Activated CD8-positive, alpha-beta T cell treated with anti-CD3 and anti-CD28 coated beads for 36 hours (primary cell): ENCODE data around the gene MYCBPAP. TPM values are rescaled to one million over a fixed set of nuclear protein-coding genes. Genes with fewer than 3 reads are reported as not detected.

Source experiments
- ATAC-seq: fragments of 200-7000 bp; cut with Tn5 transposase; one replicate; pipeline ENCODE4 v1.10.0; 2021; ENCODE audit warnings: mild to moderate bottlenecking, moderate library complexity
- CTCF ChIA-PET: fragments of 350-600 bp; sonication (Branson Sonifier 250); formaldehyde crosslinking; loops from one replicate; lab custom pipeline; 2021; ENCODE audit warnings: antibody characterized with exemption; lab: Charles Lee
- POLR2A ChIA-PET: fragments of 350-600 bp; sonication (Branson Sonifier 250); formaldehyde crosslinking; loops from one replicate; lab custom pipeline; 2021; ENCODE audit warnings: antibody characterized with exemption; lab: Charles Lee
- DNase-seq: peaks from one replicate; pipeline ENCODE4 v3.0.0-alpha.2; 2020
- H3K27ac Mint-ChIP-seq: one replicate; pipeline ENCODE4 v1.8.0; 2021; ENCODE audit warnings: mild to moderate bottlenecking, mixed read lengths
- H3K27me3 Mint-ChIP-seq: one replicate; pipeline ENCODE4 v1.8.0; 2021; ENCODE audit warnings: mixed read lengths
- H3K36me3 Mint-ChIP-seq: one replicate; pipeline ENCODE4 v1.8.0; 2021; ENCODE audit warnings: low read depth, mixed read lengths
- H3K4me1 Mint-ChIP-seq: one replicate; pipeline ENCODE4 v1.8.0; 2021; ENCODE audit warnings: low read depth, mixed read lengths
- H3K4me3 Mint-ChIP-seq: one replicate; pipeline ENCODE4 v1.8.0; 2021; ENCODE audit warnings: mild to moderate bottlenecking, moderate library complexity, mixed read lengths
- H3K9me3 Mint-ChIP-seq: one replicate; pipeline ENCODE4 v1.8.0; 2021; ENCODE audit warnings: mixed read lengths
- intact Hi-C: fragments of 100-400 bp; cut with micrococcal nuclease; formaldehyde crosslinking; loops from one replicate; pipeline ENCODE4 v1.10.0; 2022
- total RNA-seq, 2 experiments: library from RNA; stranded (reverse); gene quantifications; one replicate each; pipeline ENCODE4 v1.2.3, GENCODE V29; 2021
- TF ChIP-seq, protein P1 (sequence below): fragments of 200-600 bp; IDR thresholded peaks from one replicate; pipeline ENCODE4 v1.8.0; 2022; ENCODE audit warnings: antibody characterized with exemption, mild to moderate bottlenecking

MYCBPAP gene
- total RNA-seq, 2 experiments from 2014 or later, result 6.7 to 6.9 TPM

DNA sequence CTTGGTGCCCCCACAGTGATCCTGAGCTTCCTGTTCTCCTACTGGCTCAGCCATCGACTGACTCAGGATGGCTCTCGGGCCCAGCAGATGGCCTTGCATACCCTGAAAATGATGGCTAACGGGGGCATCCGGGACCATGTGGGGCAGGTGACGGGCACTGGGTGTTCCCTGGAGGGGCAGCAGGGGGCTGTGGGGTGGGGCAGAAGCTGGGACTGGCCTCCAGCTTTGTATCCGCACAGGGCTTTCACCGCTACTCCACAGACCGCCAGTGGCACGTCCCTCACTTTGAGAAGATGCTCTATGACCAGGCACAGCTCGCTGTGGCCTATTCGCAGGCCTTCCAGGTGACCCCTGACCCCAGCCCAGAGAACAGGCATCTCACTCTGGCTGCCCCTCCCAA, 41.7 kb downstream of the MYCBPAP start:
- H3K4me1 Mint-ChIP-seq, result peaks cover 4% of the 10 kb centered on the region
- ATAC-seq, result no peak
- H3K36me3 Mint-ChIP-seq, result no peaks in the 10 kb centered on the region
- CTCF ChIA-PET, result interaction anchor here (0.6 to 3.5 kb wide), 6 partner anchors 8 to 414 kb away, joined by 3 to 28 read pairs (median 4); no protein-coding TSS in a partner anchor
- TF ChIP-seq, protein P1, sequence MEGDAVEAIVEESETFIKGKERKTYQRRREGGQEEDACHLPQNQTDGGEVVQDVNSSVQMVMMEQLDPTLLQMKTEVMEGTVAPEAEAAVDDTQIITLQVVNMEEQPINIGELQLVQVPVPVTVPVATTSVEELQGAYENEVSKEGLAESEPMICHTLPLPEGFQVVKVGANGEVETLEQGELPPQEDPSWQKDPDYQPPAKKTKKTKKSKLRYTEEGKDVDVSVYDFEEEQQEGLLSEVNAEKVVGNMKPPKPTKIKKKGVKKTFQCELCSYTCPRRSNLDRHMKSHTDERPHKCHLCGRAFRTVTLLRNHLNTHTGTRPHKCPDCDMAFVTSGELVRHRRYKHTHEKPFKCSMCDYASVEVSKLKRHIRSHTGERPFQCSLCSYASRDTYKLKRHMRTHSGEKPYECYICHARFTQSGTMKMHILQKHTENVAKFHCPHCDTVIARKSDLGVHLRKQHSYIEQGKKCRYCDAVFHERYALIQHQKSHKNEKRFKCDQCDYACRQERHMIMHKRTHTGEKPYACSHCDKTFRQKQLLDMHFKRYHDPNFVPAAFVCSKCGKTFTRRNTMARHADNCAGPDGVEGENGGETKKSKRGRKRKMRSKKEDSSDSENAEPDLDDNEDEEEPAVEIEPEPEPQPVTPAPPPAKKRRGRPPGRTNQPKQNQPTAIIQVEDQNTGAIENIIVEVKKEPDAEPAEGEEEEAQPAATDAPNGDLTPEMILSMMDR, result no peak
- no peak overlapping the region for H3K4me3 Mint-ChIP-seq
- POLR2A ChIA-PET, result interaction anchor here (1.1 to 2.8 kb wide), 3 partner anchors 13 to 70 kb away, joined by 3 to 11 read pairs (median 4); no protein-coding TSS in a partner anchor
- no peak for DNase-seq
- no peaks in the 10 kb centered on the region for H3K27me3 Mint-ChIP-seq
- intact Hi-C loops, result loop anchor here (10.0 kb wide), 2 partner anchors 145 to 295 kb away; no protein-coding TSS in a partner anchor
- no peak overlapping the region for H3K27ac Mint-ChIP-seq
- H3K9me3 Mint-ChIP-seq, result no peaks in the 10 kb centered on the region

DNA sequence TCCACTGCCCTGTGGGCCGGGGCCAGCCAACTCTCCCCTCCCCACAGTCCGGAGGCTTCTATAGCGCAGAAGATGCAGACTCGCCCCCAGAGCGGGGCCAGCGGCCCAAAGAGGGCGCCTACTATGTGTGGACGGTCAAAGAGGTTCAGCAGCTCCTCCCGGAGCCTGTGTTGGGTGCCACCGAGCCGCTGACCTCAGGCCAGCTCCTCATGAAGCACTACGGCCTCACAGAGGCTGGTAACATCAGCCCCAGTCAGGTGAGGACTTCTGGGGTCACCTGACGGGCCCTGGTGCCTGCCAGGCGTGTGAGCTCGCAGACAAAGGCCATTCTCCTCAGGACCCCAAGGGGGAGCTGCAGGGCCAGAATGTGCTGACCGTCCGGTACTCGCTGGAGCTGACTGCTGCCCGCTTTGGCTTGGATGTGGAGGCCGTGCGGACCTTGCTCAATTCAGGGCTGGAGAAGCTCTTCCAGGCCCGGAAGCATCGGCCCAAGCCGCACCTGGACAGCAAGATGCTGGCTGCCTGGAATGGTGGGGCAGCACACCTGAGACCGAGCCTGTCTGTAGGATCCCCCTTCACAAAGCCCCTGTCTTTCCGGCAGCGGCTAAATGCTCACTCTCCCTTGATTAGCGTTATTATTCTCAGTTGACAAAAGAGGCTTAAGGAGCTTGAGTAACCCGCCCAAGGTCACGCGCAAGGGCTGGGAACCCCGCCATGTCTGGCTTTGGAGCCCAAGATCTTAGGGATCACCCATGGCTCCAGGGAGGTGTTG, 42.6 kb downstream of the MYCBPAP start:
- Mint-ChIP-seq H3K9me3 (no peaks in the 10 kb centered on the region), H3K27ac (no peak overlapping the region), H3K36me3 (peaks cover 4% of the 10 kb centered on the region), H3K4me3 (no peak overlapping the region), H3K27me3 (no peaks in the 10 kb centered on the region), H3K4me1 (peaks cover 4% of the 10 kb centered on the region)
- ATAC-seq (no peak), DNase-seq (peak; percentile 33)
- intact Hi-C loops, result no loop called here
- ChIA-PET CTCF (interaction anchor here (0.6 to 3.5 kb wide), 9 partner anchors 9 to 413 kb away, joined by 3 to 28 read pairs (median 4); partner anchors contain the start of gene CACNA1G), POLR2A (interaction anchor here (1.1 to 2.8 kb wide), 2 partner anchors 12 to 20 kb away, joined by 3 to 11 read pairs; no protein-coding TSS in a partner anchor)
- TF ChIP-seq, protein P1, result peak; percentile 42

DNA sequence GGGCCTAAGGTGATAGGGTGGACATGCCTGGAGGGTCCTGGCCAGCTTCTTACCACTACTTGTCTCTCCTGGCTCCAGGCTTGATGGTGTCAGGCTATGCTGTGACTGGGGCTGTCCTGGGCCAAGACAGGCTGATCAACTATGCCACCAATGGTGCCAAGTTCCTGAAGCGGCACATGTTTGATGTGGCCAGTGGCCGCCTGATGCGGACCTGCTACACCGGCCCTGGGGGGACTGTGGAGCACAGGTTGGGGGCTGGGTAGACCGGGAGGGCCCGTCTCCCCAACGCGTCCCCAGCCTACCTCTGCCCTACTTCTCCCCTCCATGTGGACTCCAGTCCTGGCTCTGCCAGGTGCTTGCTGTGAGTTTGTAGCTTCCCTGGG, 43.2 kb downstream of the MYCBPAP start:
- ATAC-seq (no peak), DNase-seq (no peak)
- no peaks in the 10 kb centered on the region for H3K27me3 Mint-ChIP-seq
- no peaks in the 10 kb centered on the region for H3K9me3 Mint-ChIP-seq
- H3K36me3 Mint-ChIP-seq, result peaks cover 4% of the 10 kb centered on the region
- ChIA-PET POLR2A (interaction anchor here (1.1 to 2.8 kb wide), 2 partner anchors 12 to 20 kb away, joined by 3 to 11 read pairs; no protein-coding TSS in a partner anchor), CTCF (interaction anchor here (0.6 to 3.5 kb wide), 7 partner anchors 8 to 277 kb away, joined by 3 to 28 read pairs (median 4); partner anchors contain the start of gene CACNA1G)
- H3K27ac Mint-ChIP-seq, result no peak overlapping the region
- H3K4me1 Mint-ChIP-seq, result peaks cover 4% of the 10 kb centered on the region
- TF ChIP-seq, protein P1, result no peak
- no peak overlapping the region for H3K4me3 Mint-ChIP-seq
- intact Hi-C loops, result no loop called here

DNA sequence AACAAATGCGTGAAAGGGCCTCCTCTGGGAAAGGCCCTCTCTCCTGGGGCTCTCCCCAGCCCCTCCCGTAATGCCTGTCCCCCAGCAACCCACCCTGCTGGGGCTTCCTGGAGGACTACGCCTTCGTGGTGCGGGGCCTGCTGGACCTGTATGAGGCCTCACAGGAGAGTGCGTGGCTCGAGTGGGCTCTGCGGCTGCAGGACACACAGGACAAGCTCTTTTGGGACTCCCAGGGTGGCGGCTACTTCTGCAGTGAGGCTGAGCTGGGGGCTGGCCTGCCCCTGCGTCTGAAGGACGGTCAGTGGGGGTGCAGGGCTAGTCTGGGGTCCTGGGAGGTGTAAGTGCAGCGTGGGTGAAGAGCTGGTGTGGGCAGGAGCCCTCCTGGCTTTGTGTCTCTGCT, 43.6 kb downstream of the MYCBPAP start:
- ATAC-seq, result no peak

More for the DNA sequence above, 43.6 kb downstream of the MYCBPAP start:
- H3K9me3 Mint-ChIP-seq, result no peaks in the 10 kb centered on the region
- TF ChIP-seq, protein P1, result no peak
- no peaks in the 10 kb centered on the region for H3K27me3 Mint-ChIP-seq
- CTCF ChIA-PET, result interaction anchor here (0.6 to 3.5 kb wide), 4 partner anchors 9 to 276 kb away, joined by 3 to 28 read pairs (median 4); partner anchors contain the start of gene CACNA1G
- no peak overlapping the region for H3K27ac Mint-ChIP-seq
- DNase-seq, result no peak
- intact Hi-C loops, result no loop called here
- POLR2A ChIA-PET, result interaction anchor here (0.9 to 2.8 kb wide), 2 partner anchors 11 to 72 kb away, joined by 4 to 11 read pairs; no protein-coding TSS in a partner anchor
- H3K4me3 Mint-ChIP-seq, result no peak overlapping the region
- peaks cover 4% of the 10 kb centered on the region for H3K36me3 Mint-ChIP-seq
- peaks cover under 1% of the 10 kb centered on the region for H3K4me1 Mint-ChIP-seq
